GM12874 (cell line): ENCODE results near the gene SRSF1.

Experiments
- TF ChIP-seq, protein P1 (sequence below): IDR thresholded peaks from 2 replicates; pipeline ENCODE4 v1.5.1; 2011; ENCODE audit warnings: low read depth, mild to moderate bottlenecking, control low read depth, low read length, moderate library complexity; ENCODE audit not compliant: insufficient read depth

SRSF1 gene

DNA sequence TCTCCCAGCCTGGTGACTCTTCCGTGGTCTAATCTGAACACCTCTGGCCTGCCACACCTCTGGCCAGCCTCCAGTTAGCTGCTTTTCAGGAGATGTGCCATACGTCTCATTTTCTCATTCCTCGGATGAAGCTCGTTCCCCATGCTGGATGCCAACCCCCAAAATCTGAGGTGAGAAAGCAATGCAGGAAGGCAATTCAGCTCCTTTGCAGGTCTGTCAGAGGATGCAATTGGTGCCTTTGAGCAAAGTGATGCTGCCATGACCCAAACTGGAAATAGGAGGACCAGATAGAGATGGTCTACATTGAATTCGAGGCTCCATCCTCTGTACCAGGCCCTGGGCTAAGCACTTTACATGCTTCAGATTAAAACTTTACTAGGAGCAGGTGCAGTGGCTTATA lies 40.8 kb downstream of the SRSF1 start:
- TF ChIP-seq, protein P1, sequence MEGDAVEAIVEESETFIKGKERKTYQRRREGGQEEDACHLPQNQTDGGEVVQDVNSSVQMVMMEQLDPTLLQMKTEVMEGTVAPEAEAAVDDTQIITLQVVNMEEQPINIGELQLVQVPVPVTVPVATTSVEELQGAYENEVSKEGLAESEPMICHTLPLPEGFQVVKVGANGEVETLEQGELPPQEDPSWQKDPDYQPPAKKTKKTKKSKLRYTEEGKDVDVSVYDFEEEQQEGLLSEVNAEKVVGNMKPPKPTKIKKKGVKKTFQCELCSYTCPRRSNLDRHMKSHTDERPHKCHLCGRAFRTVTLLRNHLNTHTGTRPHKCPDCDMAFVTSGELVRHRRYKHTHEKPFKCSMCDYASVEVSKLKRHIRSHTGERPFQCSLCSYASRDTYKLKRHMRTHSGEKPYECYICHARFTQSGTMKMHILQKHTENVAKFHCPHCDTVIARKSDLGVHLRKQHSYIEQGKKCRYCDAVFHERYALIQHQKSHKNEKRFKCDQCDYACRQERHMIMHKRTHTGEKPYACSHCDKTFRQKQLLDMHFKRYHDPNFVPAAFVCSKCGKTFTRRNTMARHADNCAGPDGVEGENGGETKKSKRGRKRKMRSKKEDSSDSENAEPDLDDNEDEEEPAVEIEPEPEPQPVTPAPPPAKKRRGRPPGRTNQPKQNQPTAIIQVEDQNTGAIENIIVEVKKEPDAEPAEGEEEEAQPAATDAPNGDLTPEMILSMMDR, result no peak

DNA sequence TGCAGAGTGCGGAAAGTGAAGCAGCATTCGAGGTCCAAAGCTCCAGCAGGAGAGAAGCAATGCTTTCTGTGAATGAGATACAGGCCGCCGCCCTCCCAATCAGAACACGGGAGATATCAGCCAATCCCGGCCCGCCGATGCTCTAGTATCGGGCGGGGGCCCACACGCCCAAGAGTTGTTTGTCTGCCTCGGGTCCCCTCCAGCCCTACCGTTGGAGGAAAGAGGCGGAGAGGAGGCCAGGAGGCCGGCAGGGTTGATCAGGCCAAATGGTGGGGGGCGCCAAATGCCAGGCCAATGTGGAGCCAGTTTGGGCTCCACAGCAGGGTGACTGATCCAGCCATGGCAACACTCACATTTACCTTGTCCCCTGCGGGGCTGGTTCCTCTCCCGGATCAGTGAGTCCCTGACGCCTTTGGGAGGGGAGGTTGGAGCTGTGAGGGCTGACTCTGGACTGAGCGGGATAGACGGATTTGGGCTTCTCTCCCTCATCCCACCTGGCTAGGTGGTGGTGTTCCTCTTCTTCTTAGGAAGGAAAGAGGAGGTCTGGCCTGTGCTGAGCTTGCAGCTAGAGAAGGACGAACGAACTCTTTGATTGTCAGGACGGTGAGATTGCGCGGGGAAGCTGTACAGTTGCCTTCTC lies 41.4 kb downstream of the SRSF1 start:
- TF ChIP-seq, protein P1, result no peak

DNA sequence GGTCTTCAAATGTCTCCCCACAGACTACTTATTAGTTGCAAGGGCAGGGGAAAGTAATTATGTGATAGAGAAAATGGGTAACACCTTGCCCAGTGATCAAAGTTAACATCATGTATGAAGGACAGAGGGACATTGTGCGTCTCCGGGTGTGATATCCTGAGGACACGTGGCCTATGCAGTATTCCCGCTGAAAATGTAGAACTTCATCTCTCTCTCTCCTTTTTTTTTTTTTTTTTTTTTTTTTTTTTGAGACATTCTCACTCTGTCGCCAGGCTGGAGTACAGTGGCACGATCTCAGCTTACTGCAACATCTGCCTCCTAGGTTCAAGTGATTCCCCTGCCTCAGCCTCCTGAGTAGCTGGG lies 43.9 kb downstream of the SRSF1 start:
- TF ChIP-seq, protein P1, result no peak

DNA sequence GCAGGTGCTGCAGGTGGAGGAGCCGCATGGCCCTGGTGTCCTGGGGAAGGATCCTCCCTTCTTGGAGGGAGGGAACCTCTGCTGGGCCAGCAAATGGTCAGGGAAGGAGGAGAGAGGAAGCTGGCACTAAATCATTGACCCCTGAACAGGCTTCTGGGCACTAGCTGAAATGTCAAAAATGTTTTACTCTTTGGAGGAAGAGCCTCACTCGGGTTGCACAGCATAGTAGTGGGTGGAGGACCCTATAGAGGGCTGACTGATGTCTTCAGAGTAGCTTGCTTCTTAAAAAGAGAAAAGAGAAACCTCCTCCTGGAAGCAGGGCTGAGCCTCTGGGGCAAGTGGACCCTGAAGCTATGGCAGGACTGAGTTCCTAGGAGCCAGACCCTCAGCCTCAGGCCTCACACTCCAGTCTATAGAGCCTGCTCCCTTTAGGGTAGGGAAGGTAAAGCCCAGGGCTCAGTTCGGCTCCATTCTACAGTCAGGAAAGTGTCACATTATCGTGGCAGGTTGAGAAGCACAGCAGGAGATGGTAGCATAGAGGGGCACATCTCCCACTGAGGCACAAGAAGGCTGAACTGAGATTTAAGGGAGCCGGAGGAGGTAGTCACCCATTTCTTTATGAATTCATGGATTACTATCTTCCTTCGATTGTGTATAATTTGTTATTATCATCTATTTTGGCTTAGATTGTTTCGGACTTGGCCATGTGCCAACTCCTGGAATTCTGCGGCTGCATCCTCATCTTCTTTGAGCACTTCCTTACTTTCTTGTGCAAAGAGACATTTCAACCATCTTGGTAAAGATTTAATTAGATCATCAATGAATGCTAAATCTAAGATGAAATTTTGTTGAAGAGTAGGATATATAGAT lies 44.5 kb downstream of the SRSF1 start:
- TF ChIP-seq, protein P1, result no peak

DNA sequence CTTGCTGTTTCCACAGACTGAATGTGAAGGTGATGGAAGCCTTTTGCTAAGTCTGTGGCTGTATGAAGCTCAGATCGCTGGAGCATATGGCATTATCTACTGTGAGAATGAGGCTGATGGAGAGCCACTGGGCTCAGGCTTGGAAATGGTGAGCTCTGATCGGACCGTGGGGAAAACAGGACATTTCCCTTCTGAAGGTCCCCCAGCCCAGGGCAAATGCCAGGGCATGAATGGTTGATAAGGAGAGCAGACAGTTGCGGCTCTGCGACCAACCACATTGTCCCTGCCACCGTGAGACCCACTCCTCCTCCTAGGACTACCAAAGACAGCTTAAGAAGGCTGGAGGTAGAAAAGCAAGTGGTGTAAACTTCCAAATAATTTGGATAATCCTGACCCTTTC lies 47.1 kb downstream of the SRSF1 start:
- TF ChIP-seq, protein P1, result no peak

DNA sequence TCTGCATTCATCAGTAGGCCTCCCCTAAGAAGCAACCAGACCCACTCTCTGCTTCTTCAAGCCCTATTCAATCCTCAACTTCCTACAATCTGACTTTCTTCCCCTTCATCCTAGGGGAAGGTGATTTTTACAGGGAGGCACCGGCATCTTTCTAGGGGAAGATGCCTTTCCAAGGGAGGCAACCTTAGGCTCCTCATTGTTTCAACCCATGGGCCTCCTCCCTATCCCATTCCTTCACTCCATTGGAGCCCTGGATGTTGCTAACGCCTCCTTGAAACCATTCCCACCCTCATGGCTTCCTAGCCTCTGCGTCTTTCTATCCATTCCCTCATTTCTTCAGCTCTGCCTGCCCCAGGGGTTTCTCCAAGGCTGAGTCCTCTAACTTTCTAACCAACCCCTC lies 49.2 kb downstream of the SRSF1 start:
- TF ChIP-seq, protein P1, result no peak

DNA sequence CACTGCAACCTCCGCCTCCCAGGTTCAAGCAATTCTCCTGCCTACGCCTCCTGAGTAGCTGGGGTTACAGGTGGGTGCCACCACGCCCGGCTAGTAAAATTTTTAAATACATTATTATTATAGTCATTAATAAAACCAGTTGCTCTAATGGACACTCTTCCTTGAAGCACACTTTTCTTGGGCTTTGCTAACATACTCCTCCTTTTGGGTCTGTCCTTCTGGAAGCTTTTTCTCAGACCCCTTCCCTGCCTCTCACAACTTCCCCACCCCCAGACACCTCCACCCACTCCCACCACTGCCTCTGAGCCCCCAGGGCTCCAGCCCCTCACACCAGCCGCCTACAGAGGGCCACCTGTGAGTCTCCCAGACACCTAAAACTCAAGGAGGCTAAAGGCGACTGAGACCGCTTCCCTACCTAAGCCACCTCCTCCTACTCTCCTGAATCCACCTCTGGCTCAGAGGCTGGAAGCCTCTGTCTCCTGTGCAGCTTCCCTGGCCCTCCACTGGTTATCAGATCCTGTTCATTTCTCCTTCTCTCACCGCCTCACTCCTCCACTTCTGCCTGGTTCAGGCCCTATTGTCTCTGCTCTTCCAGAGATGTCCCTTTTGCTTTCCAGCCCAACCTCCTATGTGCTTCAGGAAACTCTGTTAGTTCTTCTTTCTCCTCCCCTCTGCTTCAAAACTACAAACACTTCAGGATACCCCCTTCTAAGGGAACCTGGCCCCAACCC lies 49.8 kb downstream of the SRSF1 start:
- TF ChIP-seq, protein P1, result no peak
